Esophagus squamous epithelium (tissue), 4 donors: Measurements from ENCODE around the gene HNRNPD.

Experiments used
- CTCF ChIP-seq, 6 experiments: fragments of 450-650 bp in 4 of 6; fragments of 200-600 bp in 2 of 6; sonication (generic) in 2 of 6; IDR thresholded peaks; one replicate each; pipeline ENCODE4 v1.5.1; 2016 to 2019; ENCODE audit warnings: antibody characterized with exemption in 6 of 6, mild to moderate bottlenecking in 4 of 6, moderate library complexity in 4 of 6
- POLR2A ChIP-seq, 4 donors: fragments of 450-650 bp; IDR thresholded peaks; one replicate each; pipeline ENCODE4 v1.6.1; 2017; ENCODE audit warnings: antibody characterized with exemption in 4 of 4, mild to moderate bottlenecking in 4 of 4, moderate library complexity in 3 of 4

- TF ChIP-seq CTCF (IDR thresholded peaks at IDR 0.05): no peak
- no peak for TF ChIP-seq POLR2A (IDR thresholded peaks at IDR 0.05)
Measured at GRCh38 chr4:82371497-82371896, 2.3 kb downstream of the HNRNPD start.
